ENCODE measurements around the gene CPVL.
"Not testable (repeated sequence)": the region's sequence is repeated elsewhere in the genome, so short reads cannot be mapped to it uniquely, and the experiment has no call there.

CPVL gene

DNA sequence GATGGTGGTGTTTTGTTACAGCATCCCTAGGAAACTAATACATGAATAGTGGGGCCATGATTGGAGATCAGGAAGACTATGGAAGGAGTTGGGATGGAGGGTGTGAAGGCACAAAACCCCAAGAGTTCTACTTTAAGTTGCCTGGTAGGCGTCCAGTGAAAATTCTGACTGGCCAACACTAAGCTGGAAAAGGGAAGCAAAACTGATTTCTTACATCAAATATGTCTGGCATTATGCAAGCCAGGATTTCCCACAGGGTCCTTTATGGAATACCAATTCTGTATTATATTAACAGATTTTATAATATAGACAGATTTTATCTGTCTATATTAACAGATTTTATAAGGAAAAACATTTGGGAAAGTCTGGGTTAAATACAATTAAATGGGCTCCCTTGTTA lies 16.2 kb downstream of the CPVL start:
- Histone ChIP-seq H3K27me3 (ENCODE audit: control insufficient read depth, insufficient read depth, low read length) (no peaks in the 10 kb centered on the region), H3K9ac (ENCODE audit: low read length) (no peak overlapping the region), H3K4me3 (ENCODE audit: low read length) (no peak overlapping the region), H3K4me1 (ENCODE audit: control insufficient read depth, insufficient read depth, low read length) (no peaks in the 10 kb centered on the region), H3K27ac (ENCODE audit: low read depth, low read length) (no peak overlapping the region), H3K36me3 (ENCODE audit: control insufficient read depth, insufficient read depth, low read length) (no peaks in the 10 kb centered on the region)

GRCh38 chr7:29127527-29127926 lies 18.8 kb downstream of the CPVL start:
- no peak overlapping the region for H3K4me3 ChIP-seq (ENCODE audit: low read length)
- H3K9ac ChIP-seq (ENCODE audit: low read length) = no peak overlapping the region
- no peaks in the 10 kb centered on the region for H3K4me1 ChIP-seq (ENCODE audit: control insufficient read depth, insufficient read depth, low read length)
- no peaks in the 10 kb centered on the region for H3K36me3 ChIP-seq (ENCODE audit: control insufficient read depth, insufficient read depth, low read length)
- no peak overlapping the region for H3K27ac ChIP-seq (ENCODE audit: low read depth, low read length)
- H3K27me3 ChIP-seq (ENCODE audit: control insufficient read depth, insufficient read depth, low read length) = no peaks in the 10 kb centered on the region

- H3K27me3 ChIP-seq (ENCODE audit: control insufficient read depth, insufficient read depth, low read length) = no peaks in the 10 kb centered on the region
- no peak overlapping the region for H3K4me3 ChIP-seq (ENCODE audit: low read length)
These were observed 19.5 kb downstream of the CPVL start for GRCh38 chr7:29126804-29127203.

DNA sequence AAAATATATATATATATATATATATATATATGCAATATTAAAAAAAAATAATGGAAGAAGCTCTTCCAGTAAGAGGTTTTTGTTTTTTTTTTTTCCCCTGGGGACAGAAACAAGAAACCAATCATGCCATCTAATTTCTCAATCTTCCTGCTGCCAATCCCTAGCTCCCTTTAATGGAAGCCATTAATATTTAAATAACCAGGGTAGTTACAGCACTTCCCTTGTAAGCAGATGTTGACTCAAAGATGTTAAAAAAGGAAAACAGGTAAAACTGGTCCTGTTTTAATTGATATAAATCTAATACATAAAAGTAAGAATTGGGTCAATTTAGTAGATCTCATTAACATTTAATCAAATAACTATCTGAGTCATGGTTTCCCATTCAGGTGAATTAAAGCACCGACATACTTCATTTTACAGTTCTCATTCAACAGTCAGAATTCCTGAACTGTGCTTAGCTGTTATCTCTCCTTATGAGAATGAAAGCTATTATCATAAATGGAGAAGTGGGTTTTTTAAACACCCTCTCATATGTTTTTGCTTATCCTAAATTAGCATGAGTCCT lies 22.6 kb downstream of the CPVL start:
- Histone ChIP-seq H3K27ac (ENCODE audit: low read depth, low read length) (no peak overlapping the region), H3K4me1 (ENCODE audit: control insufficient read depth, insufficient read depth, low read length) (no peaks in the 10 kb centered on the region)

More at GRCh38 chr7:29126804-29127203, 19.5 kb downstream of the CPVL start:
- no peak overlapping the region for H3K9ac ChIP-seq (ENCODE audit: low read length)
- no peaks in the 10 kb centered on the region for H3K4me1 ChIP-seq (ENCODE audit: control insufficient read depth, insufficient read depth, low read length)
- no peak overlapping the region for H3K27ac ChIP-seq (ENCODE audit: low read depth, low read length)
- H3K36me3 ChIP-seq (ENCODE audit: control insufficient read depth, insufficient read depth, low read length) = no peaks in the 10 kb centered on the region

GRCh38 chr7:29122759-29123158 lies 23.6 kb downstream of the CPVL start:
- Histone ChIP-seq H3K9ac (ENCODE audit: low read length) (no peak overlapping the region), H3K36me3 (ENCODE audit: control insufficient read depth, insufficient read depth, low read length) (no peaks in the 10 kb centered on the region), H3K27ac (ENCODE audit: low read depth, low read length) (no peak overlapping the region), H3K4me1 (ENCODE audit: control insufficient read depth, insufficient read depth, low read length) (no peaks in the 10 kb centered on the region), H3K27me3 (ENCODE audit: control insufficient read depth, insufficient read depth, low read length) (no peaks in the 10 kb centered on the region), H3K4me3 (ENCODE audit: low read length) (no peak overlapping the region)

More for the DNA sequence above, 22.6 kb downstream of the CPVL start:
- Histone ChIP-seq H3K9ac (ENCODE audit: low read length) (no peak overlapping the region), H3K36me3 (ENCODE audit: control insufficient read depth, insufficient read depth, low read length) (no peaks in the 10 kb centered on the region), H3K4me3 (ENCODE audit: low read length) (no peak overlapping the region), H3K27me3 (ENCODE audit: control insufficient read depth, insufficient read depth, low read length) (no peaks in the 10 kb centered on the region)

GRCh38 chr7:29122081-29122480 lies 24.3 kb downstream of the CPVL start:
- Histone ChIP-seq H3K9ac (ENCODE audit: low read length) (no peak overlapping the region), H3K4me1 (ENCODE audit: control insufficient read depth, insufficient read depth, low read length) (no peaks in the 10 kb centered on the region), H3K27ac (ENCODE audit: low read depth, low read length) (no peak overlapping the region), H3K36me3 (ENCODE audit: control insufficient read depth, insufficient read depth, low read length) (no peaks in the 10 kb centered on the region), H3K27me3 (ENCODE audit: control insufficient read depth, insufficient read depth, low read length) (no peaks in the 10 kb centered on the region), H3K4me3 (ENCODE audit: low read length) (no peak overlapping the region)

- Histone ChIP-seq H3K27ac (ENCODE audit: low read depth, low read length) (no peak overlapping the region), H3K36me3 (ENCODE audit: control insufficient read depth, insufficient read depth, low read length) (no peaks in the 10 kb centered on the region), H3K9ac (ENCODE audit: low read length) (no peak overlapping the region), H3K4me1 (ENCODE audit: control insufficient read depth, insufficient read depth, low read length) (no peaks in the 10 kb centered on the region), H3K4me3 (ENCODE audit: low read length) (no peak overlapping the region), H3K27me3 (ENCODE audit: control insufficient read depth, insufficient read depth, low read length) (no peaks in the 10 kb centered on the region)
These were observed 25.4 kb downstream of the CPVL start for GRCh38 chr7:29120955-29121354.

GRCh38 chr7:29119538-29119937 lies 26.8 kb downstream of the CPVL start:
- Histone ChIP-seq H3K27ac (ENCODE audit: low read depth, low read length) (no peak overlapping the region), H3K9ac (ENCODE audit: low read length) (no peak overlapping the region), H3K4me3 (ENCODE audit: low read length) (no peak overlapping the region), H3K4me1 (ENCODE audit: control insufficient read depth, insufficient read depth, low read length) (no peaks in the 10 kb centered on the region), H3K27me3 (ENCODE audit: control insufficient read depth, insufficient read depth, low read length) (no peaks in the 10 kb centered on the region), H3K36me3 (ENCODE audit: control insufficient read depth, insufficient read depth, low read length) (no peaks in the 10 kb centered on the region)

- no peaks in the 10 kb centered on the region for H3K27me3 ChIP-seq (ENCODE audit: control insufficient read depth, insufficient read depth, low read length)
- no peak overlapping the region for H3K27ac ChIP-seq (ENCODE audit: low read depth, low read length)
These were observed 29.8 kb downstream of the CPVL start for GRCh38 chr7:29116361-29117200.

GRCh38 chr7:29115753-29116152 lies 30.6 kb downstream of the CPVL start:
- H3K9ac ChIP-seq (ENCODE audit: low read length) = no peak overlapping the region
- no peaks in the 10 kb centered on the region for H3K27me3 ChIP-seq (ENCODE audit: control insufficient read depth, insufficient read depth, low read length)
- no peaks in the 10 kb centered on the region for H3K36me3 ChIP-seq (ENCODE audit: control insufficient read depth, insufficient read depth, low read length)
- no peaks in the 10 kb centered on the region for H3K4me1 ChIP-seq (ENCODE audit: control insufficient read depth, insufficient read depth, low read length)
- no peak overlapping the region for H3K4me3 ChIP-seq (ENCODE audit: low read length)
- no peak overlapping the region for H3K27ac ChIP-seq (ENCODE audit: low read depth, low read length)

More at GRCh38 chr7:29116361-29117200, 29.8 kb downstream of the CPVL start:
- Histone ChIP-seq H3K36me3 (ENCODE audit: control insufficient read depth, insufficient read depth, low read length) (no peaks in the 10 kb centered on the region), H3K9ac (ENCODE audit: low read length) (no peak overlapping the region), H3K4me3 (ENCODE audit: low read length) (no peak overlapping the region), H3K4me1 (ENCODE audit: control insufficient read depth, insufficient read depth, low read length) (no peaks in the 10 kb centered on the region)

- H3K4me3 ChIP-seq (ENCODE audit: low read length) = no peak overlapping the region
- no peaks in the 10 kb centered on the region for H3K36me3 ChIP-seq (ENCODE audit: control insufficient read depth, insufficient read depth, low read length)
- no peak overlapping the region for H3K27ac ChIP-seq (ENCODE audit: low read depth, low read length)
- no peaks in the 10 kb centered on the region for H3K4me1 ChIP-seq (ENCODE audit: control insufficient read depth, insufficient read depth, low read length)
- H3K27me3 ChIP-seq (ENCODE audit: control insufficient read depth, insufficient read depth, low read length) = no peaks in the 10 kb centered on the region
- no peak overlapping the region for H3K9ac ChIP-seq (ENCODE audit: low read length)
These were observed 31.1 kb downstream of the CPVL start for GRCh38 chr7:29115130-29115687.

GRCh38 chr7:29114266-29114665 lies 32.1 kb downstream of the CPVL start:
- not testable (repeated sequence) for H3K27me3 ChIP-seq (ENCODE audit: control insufficient read depth, insufficient read depth, low read length); H3K4me1 ChIP-seq (ENCODE audit: control insufficient read depth, insufficient read depth, low read length); H3K27ac ChIP-seq (ENCODE audit: low read depth, low read length); H3K36me3 ChIP-seq (ENCODE audit: control insufficient read depth, insufficient read depth, low read length); H3K9ac ChIP-seq (ENCODE audit: low read length); H3K4me3 ChIP-seq (ENCODE audit: low read length)

All from rectal smooth muscle tissue (tissue), 1 donor.